NCI-H2227 treated with DMSO at 0.1 percent for 48 hours (cell line): ENCODE results near the gene KRTAP2-4.
"Not testable (repeated sequence)": the region's sequence is repeated elsewhere in the genome, so short reads cannot be mapped to it uniquely, and the experiment has no call there.

ENCODE experiments used
- DNase-seq: peaks from one replicate; lab custom pipeline; 2025; lab: John Stamatoyannopoulos, UW

The KRTAP2-4 gene

GRCh38 chr17:41071606-41072360 lies 6.1 kb upstream of the KRTAP2-4 start:
- DNase-seq: no peak

DNA sequence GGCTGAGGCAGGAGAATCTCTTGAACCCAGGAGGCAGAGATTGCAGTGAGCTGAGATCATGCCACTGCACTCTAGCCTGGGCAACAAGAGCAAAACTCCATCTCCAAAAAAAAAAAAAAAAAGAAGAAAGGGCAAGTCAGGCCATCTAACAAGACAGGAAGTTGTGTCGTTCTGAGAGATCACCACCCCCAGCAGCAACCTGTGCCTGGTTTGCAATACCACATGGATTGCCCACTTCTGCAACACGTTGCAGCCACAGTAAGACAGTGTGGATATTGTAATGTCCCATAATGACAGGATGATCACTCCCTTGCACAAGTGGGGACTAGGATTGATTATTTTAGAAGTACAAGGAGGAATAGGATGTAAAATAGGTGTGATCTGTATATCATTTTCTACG lies 3.4 kb upstream of the KRTAP2-4 start:
- DNase-seq: no peak

GRCh38 chr17:41067281-41067680 lies 1.6 kb upstream of the KRTAP2-4 start:
- no peak for DNase-seq

GRCh38 chr17:41065016-41065689 lies 526 bp downstream of the KRTAP2-4 start:
- not testable (repeated sequence) for DNase-seq

DNA sequence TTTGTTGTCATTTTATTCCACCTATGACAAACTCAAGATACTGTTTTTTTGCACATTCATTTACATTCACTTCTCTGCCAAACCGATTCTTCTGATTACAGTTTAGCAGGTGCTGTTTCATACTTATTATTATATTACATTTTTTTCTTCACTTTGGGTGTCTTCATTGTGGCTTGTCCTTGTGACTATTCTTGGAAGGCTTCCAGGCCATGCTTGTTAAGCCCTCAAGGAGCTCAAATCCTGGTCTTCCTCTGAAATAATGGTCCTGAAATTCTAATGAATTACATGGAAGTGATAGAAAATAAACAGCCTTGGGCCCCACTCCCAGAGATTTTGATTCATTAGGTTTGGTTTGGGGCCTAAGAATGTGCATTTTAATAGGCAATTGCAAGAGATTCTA lies 1.4 kb downstream of the KRTAP2-4 start:
- DNase-seq: no peak

DNA sequence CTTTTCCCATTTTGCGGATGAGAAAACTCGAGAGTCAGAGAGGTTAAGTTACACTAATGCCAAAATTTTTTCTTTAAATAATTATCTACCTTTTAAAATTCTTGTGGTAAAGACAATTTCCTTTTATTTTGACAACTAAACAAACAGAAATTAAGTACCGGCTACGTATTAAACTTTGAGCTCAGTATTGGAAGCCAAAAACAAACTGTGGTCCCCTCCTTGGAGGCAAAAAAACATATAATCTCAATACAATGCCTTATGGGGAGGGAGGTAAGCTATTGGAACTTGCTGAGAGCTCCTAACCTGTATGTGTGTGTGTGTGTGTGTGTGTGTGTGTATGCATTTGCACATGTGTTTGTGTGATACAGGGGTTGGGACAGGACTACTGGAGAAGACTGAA lies 2.2 kb downstream of the KRTAP2-4 start:
- no peak for DNase-seq

DNA sequence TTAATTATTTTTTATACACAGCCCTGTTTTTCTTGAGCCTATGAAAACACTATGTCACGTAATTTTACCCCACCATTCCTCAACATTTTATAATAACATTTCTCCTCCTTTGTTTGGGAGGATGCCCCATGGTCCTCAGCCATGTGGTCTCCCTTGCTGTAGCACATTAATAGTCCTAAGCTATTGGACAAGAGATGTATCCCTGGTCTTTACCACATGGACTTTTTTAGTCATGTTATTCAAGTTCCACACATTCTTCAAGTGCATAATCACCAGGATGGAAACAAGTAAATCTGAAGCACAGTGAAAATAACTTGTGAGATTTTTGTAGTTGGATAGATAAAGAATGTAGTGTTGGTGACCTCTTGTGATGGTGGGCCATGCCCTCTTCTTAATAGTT lies 3.7 kb downstream of the KRTAP2-4 start:
- DNase-seq: no peak

GRCh38 chr17:41060052-41060604 lies 5.6 kb downstream of the KRTAP2-4 start, which contains the start of gene KRTAP2-3:
Gene KRTAP2-3 (minus strand): TSS chr17:41060114. CDS start chr17:41060050, 64 bp downstream.
- no peak for DNase-seq

DNA sequence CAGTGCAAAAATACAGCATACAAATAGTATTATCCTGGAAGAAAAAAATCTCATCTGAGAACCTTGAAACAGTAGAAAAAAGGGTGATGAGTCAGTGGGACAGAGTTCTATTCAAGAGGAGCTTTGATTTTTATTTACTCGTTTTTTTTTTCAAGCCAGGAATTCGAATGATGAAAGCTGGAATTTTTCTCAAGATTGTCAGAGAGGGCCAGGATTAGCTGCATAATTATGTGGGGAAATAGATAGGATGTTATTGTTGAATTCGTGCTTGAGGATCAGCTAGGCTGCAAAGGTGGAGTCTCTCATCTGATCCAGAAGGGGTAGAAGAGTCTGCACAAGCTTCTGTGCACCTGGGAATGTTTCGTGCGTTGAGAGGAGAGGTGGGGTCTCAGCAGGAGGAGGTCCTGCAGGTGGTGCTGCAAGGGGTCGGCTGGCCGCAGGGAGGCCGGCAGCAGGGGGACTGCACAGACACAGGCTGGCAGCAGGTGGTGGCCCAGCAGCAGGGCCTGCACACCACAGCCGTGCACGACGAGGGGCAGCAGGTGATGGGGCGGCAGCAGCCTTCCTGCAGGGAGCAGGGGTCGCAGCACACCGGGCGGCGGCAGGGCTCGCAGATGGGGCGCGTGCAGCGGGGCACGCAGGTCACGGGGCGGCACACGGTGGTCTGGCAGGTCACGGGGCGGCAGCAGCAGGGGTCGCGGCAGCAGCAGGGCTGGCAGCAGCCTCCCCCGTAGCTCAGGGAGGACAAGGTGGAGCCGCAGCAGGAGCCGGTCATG lies 6.2 kb downstream of the KRTAP2-4 start:
- DNase-seq: not testable (repeated sequence)

DNA sequence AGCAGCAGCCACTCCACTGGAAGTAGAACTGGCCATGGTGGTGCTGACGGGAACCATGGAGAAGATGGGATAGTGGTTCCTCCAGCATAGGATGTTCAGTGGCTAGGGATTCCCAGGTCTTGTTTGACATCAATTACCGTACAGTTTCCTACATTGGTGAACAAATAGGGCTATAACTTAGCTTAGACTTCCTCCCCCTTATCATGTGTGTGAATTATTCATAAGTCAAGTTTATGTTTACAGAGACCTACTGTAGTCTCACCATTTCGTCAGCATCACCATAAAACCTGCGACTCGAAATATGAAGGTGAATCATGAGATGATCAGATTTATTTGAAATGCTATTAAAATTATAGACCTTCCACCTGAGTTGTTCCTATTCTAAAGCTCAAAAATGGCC lies 6.9 kb downstream of the KRTAP2-4 start:
- no peak for DNase-seq

- no peak for DNase-seq
These were observed 8.1 kb downstream of the KRTAP2-4 start for GRCh38 chr17:41057547-41057946.

DNA sequence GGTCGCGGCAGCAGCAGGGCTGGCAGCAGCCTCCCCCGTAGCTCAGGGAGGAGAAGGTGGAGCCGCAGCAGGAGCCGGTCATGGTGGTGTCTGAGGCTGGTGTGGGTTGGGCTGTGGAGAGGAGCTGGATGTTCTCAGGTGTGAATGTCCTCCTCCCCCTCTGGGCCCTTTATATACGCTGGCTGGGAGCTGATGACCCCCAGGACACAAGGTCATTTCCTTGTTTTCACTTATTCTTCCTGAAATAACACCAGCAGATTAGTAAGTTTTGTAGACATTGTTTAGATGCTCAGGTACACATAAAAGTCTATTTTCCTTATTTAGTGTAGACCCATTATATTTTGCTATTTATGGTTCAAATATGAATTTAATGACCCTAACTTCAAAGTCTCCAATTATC lies 10.5 kb downstream of the KRTAP2-4 start, which contains the start of gene KRTAP2-2:
Gene KRTAP2-2 (minus strand): TSS at position 101 of the 400 bp plus-strand sequence. CDS start 19 bp downstream, at position 82.
- not testable (repeated sequence) for DNase-seq

GRCh38 chr17:41054556-41054955 lies 11.1 kb downstream of the KRTAP2-4 start:
- DNase-seq: not testable (repeated sequence)

GRCh38 chr17:41054025-41054424 lies 11.7 kb downstream of the KRTAP2-4 start:
- no peak for DNase-seq

- no peak for DNase-seq
These were observed 13.1 kb downstream of the KRTAP2-4 start for GRCh38 chr17:41052566-41052965.

GRCh38 chr17:41049110-41049509 lies 16.6 kb downstream of the KRTAP2-4 start:
- no peak for DNase-seq

DNA sequence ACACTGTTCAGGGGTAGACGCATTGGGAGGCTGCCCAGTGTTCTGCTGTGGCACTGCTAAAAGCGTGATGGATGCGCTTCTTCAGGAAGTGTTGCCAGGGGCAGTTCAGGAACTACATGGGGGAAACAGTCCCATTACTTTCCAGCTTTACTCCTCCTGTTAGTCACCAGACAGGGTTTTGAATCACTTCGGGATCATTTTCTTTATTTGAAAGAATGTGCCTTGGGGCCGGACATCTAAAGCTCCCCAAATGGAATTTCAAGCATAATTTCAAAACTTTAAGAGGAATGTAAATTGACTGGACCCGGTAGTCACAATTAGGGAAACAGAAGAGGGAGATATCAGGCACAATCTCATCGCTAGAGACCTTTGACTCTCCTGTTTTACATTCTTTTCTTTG lies 17.2 kb downstream of the KRTAP2-4 start:
- DNase-seq: no peak

GRCh38 chr17:41046735-41047465 lies 18.8 kb downstream of the KRTAP2-4 start, which contains the start of gene KRTAP2-1:
Gene KRTAP2-1 (minus strand): TSS chr17:41047316. CDS start chr17:41047267, 49 bp downstream.
- not testable (repeated sequence) for DNase-seq

- no peak for DNase-seq
These were observed 22.7 kb downstream of the KRTAP2-4 start for GRCh38 chr17:41042953-41043352.

DNA sequence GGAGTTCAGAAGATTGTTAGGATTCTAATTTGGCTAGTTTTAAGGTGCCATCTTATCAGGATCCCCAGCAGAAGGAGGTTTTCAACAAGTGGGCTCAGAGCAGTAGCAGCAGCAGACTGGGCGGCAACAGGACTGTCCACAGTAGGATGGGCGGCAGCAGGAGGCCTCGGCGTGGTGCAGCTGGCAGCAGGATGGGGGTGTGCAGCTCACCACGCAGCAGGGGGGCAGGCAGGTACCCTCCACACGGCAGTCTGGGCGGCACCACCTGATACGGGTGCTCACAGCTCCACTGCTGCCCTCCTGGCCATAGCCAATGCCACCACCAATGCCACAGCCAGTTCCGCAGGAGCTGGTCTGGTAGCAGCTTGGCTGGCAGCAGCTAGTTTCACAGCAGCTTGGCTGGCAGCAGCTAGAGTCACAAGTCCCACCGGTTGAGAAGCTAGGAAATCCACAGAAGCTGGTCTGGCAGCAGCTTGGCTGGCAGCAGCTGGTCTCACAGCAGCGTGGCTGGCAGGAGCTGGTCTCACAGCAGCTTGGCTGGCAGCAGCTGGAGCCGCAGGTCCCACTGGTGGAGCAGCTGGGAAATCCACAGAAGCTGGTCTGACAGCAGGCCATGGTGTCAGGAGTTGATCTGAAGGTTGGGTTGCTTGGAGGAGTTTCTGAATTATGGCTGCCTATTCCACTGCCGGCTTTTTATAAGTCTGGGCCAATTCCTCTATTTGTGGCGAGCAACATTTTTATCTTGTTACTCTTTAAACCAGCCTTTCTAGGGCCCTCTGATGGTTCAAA lies 24.7 kb downstream of the KRTAP2-4 start, which contains the start of gene KRTAP1-1:
Gene KRTAP1-1 (minus strand): TSS at position 668 of the 789 bp plus-strand sequence. CDS start 53 bp downstream, at position 615.
- not testable (repeated sequence) for DNase-seq
